Cardiac muscle cell (in vitro differentiated cells and primary cell): Measurements from ENCODE around the gene ARL13A. TPM values are rescaled to one million over a fixed set of nuclear protein-coding genes. Genes with fewer than 3 reads are reported as not detected.
"Not testable (repeated sequence)": the region's sequence is repeated elsewhere in the genome, so short reads cannot be mapped to it uniquely, and the experiment has no call there.

ENCODE experiments used
- DNase-seq, 2 donors: peaks; one replicate each; pipeline versions ENCODE4 v3.0.0 to v3.0.0-alpha.2; 2010 to 2017; ENCODE audit warnings: low read depth in 1 of 2, low spot score in 1 of 2
- H3K27ac ChIP-seq: fragments of 200-600 bp; sonication (generic); 2 replicates; pipeline ENCODE4 v1.5.1; 2016
- H3K27me3 ChIP-seq: fragments of 200-600 bp; sonication (generic); 2 replicates; pipeline ENCODE4 v1.6.0; 2016; ENCODE audit warnings: control low read depth
- H3K36me3 ChIP-seq: fragments of 200-600 bp; sonication (generic); 2 replicates; pipeline ENCODE4 v1.5.1; 2016; ENCODE audit warnings: control low read depth
- H3K4me1 ChIP-seq: fragments of 200-600 bp; sonication (generic); 2 replicates; pipeline ENCODE4 v1.8.1; 2017; ENCODE audit warnings: low read depth, mild to moderate bottlenecking, mixed run types
- H3K4me3 ChIP-seq: fragments of 200-600 bp; sonication (generic); 2 replicates; pipeline ENCODE4 v1.5.1; 2016; ENCODE audit warnings: mild to moderate bottlenecking
- H3K9me3 ChIP-seq: fragments of 200-600 bp; sonication (generic); 2 replicates; pipeline ENCODE4 v1.5.1; 2017; ENCODE audit warnings: low read depth, mild to moderate bottlenecking, control low read depth
- polyA plus RNA-seq: library from polyadenylated mRNA; unstranded; fragments of >200 nt; fragmentation: Nextera tagmentation; extraction: Ambion mirVana; gene quantifications from 2 replicates; pipeline ENCODE4 v1.2.1, GENCODE V29; 2016
- total RNA-seq: library from RNA; depleted of rRNA; stranded (reverse); fragments of >200 nt; gene quantifications from 2 replicates; pipeline ENCODE4 v1.2.3, GENCODE V29; 2016
- TF ChIP-seq, protein P1 (sequence below): IDR thresholded peaks from 2 replicates; pipeline ENCODE4 v1.5.1; 2012; ENCODE audit warnings: low read depth, mild to moderate bottlenecking, low read length

The ARL13A gene
- total and polyA plus RNA-seq, 2 experiments from 2014 or later: 0.54 TPM; not detected in 1

DNA sequence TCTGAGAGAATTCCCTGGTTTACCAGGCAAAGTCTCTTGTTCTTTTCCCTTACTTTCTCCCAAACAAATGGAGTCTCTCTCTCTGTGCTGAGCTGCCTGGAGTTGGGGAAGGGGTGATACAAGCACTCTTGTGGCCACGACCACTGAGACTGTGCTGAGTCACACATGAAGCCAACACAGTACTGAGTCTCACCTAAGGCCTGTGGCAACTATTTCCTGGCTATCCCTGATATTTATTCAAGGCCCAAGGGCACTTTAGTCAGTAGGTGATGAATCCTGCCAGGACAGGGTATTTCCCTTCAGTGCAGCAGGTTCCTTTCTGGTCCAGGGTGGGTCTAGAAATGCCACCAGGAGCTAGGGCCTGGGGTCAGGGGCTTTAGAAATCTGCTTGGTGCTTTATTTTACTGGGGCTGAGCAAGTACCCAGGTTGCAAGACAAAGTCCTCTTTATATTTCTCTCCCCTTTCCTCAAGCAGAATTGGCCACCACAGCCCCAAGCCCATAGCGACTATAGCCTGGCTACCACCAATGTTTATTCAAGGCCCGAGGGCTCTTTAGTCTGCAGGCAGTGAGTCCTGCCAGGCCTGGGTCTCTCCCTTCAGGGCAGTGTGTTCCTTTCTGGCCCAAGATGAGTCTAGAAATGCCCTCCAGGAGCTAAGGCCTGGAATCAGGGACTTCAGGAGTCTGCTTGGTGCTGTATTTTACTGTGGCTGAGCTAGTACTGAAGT lies 10.5 kb downstream of the ARL13A start:
- Histone ChIP-seq H3K27ac (no peak overlapping the region), H3K36me3 (no peaks in the 10 kb centered on the region), H3K4me3 (no peak overlapping the region), H3K27me3 (no peaks in the 10 kb centered on the region), H3K4me1 (no peaks in the 10 kb centered on the region), H3K9me3 (no peaks in the 10 kb centered on the region)
- DNase-seq: no peak
- TF ChIP-seq, protein P1, sequence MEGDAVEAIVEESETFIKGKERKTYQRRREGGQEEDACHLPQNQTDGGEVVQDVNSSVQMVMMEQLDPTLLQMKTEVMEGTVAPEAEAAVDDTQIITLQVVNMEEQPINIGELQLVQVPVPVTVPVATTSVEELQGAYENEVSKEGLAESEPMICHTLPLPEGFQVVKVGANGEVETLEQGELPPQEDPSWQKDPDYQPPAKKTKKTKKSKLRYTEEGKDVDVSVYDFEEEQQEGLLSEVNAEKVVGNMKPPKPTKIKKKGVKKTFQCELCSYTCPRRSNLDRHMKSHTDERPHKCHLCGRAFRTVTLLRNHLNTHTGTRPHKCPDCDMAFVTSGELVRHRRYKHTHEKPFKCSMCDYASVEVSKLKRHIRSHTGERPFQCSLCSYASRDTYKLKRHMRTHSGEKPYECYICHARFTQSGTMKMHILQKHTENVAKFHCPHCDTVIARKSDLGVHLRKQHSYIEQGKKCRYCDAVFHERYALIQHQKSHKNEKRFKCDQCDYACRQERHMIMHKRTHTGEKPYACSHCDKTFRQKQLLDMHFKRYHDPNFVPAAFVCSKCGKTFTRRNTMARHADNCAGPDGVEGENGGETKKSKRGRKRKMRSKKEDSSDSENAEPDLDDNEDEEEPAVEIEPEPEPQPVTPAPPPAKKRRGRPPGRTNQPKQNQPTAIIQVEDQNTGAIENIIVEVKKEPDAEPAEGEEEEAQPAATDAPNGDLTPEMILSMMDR: no peak

DNA sequence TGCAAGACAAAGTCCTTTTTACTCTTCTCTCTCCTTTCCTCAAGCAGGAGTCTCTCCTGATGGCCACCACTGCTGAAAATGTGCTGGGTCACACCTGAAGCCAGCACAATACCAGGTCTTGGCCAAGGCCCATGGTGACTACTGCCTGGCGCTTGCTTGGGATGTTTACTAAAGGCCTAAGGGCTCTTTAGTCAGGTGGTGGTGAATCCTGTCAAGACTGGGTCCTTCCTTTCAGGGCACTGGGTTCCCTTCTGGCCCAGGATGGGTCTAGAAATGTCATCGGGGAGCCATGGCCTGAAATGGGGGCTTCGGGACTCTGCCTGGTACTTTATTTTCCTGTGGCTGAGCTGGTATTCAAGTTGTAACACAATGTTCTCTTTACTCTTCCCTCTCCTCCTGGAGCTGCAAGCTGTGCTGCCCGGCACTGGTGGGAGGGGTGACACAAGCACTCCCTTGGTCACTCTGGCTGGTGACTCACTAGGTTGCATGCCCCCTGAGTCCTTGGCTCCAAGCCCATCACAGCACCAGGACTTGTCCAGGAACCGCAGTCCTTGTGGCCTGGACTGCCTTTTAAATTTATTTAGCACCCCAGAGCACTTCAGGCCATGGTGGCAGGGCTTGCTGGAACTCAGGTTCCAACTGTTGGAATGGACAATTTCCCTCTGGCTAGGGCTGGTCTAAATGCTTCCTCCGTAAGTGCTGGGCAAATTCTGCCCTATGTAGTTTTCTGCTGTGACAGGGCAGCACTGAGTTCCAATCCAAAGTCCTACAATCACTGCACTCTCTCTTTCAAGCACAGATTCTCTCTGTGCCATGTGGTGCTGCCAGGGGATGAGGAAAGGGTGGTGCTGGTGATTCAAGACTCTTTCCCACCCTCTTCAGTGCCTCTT lies 11.3 kb downstream of the ARL13A start:
- Histone ChIP-seq H3K36me3 (no peaks in the 10 kb centered on the region), H3K4me1 (no peaks in the 10 kb centered on the region), H3K9me3 (no peaks in the 10 kb centered on the region), H3K27ac (no peak overlapping the region), H3K4me3 (no peak overlapping the region), H3K27me3 (no peaks in the 10 kb centered on the region)
- DNase-seq: peak in 1 of 2 donors; percentile 62
- TF ChIP-seq, protein P1: no peak

DNA sequence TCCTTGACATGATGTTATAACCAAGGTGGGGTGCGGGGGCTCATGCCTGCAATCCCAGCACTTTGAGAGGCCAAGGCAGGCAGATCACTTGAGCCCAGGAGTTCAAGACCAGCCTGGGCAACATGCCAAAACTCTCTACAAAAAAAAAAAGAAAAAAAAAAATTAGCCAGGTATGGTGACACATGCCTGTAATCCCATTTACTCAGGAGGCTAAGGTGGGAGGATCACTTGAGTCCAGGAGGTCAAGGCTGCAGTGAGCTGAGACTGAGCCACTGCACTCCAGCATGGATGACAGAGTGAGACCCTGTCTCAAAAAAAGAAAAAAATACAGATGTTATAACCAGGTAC lies 12.0 kb downstream of the ARL13A start:
- H3K36me3 ChIP-seq, DNase-seq, H3K4me3 ChIP-seq, H3K4me1 ChIP-seq, H3K9me3 ChIP-seq, H3K27me3 ChIP-seq, H3K27ac ChIP-seq: not testable (repeated sequence)

DNA sequence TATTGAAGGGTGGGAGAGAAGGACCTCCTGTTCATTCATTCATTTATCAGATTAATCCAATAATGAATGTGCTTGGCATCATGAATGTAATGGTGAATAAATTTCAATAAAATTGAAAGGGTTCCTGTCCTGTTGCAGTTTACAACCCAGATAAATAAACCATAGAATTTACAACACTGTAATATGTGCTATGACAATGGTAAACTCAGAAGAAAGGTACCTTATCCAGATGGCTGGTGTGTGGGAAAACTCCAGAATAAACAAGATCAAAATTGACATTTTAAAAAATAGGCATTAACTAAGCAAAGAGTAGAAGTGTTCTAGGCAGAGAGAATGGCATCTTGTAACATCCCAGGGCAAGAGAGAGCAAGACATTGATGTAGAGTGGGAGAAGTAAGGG lies 15.3 kb downstream of the ARL13A start:
- TF ChIP-seq, protein P1: no peak
- H3K27me3 ChIP-seq: no peaks in the 10 kb centered on the region
- no peak overlapping the region for H3K27ac ChIP-seq
- H3K4me1 ChIP-seq: no peaks in the 10 kb centered on the region
- no peaks in the 10 kb centered on the region for H3K36me3 ChIP-seq
- H3K4me3 ChIP-seq: no peak overlapping the region
- no peak for DNase-seq
- no peaks in the 10 kb centered on the region for H3K9me3 ChIP-seq

DNA sequence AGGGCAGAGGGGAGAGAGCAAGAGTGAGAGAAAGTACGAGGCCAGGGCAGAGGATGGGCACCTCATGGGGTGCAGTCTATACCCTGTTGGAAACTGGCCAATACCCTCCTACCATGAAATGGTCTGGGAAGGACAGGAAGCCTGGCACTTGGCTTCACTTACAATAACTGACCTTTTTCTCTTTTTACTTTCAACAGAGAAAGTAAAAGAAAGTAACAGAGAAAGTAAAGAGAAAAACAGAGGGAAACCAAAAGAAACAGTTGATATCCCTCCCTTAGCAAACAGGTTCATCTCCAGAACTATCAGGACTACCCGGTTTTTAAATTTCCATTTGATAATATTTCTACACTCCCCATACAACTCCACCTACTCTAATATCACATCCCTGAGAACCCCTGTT lies 20.6 kb downstream of the ARL13A start:
- no peak overlapping the region for H3K27ac ChIP-seq
- no peak for DNase-seq
- H3K4me1 ChIP-seq: no peaks in the 10 kb centered on the region
- TF ChIP-seq, protein P1: no peak
- H3K4me3 ChIP-seq: no peak overlapping the region
- H3K27me3 ChIP-seq: no peaks in the 10 kb centered on the region
- H3K9me3 ChIP-seq: no peaks in the 10 kb centered on the region
- no peaks in the 10 kb centered on the region for H3K36me3 ChIP-seq
